ENCODE measurements around the gene APLF.

Gene APLF

DNA sequence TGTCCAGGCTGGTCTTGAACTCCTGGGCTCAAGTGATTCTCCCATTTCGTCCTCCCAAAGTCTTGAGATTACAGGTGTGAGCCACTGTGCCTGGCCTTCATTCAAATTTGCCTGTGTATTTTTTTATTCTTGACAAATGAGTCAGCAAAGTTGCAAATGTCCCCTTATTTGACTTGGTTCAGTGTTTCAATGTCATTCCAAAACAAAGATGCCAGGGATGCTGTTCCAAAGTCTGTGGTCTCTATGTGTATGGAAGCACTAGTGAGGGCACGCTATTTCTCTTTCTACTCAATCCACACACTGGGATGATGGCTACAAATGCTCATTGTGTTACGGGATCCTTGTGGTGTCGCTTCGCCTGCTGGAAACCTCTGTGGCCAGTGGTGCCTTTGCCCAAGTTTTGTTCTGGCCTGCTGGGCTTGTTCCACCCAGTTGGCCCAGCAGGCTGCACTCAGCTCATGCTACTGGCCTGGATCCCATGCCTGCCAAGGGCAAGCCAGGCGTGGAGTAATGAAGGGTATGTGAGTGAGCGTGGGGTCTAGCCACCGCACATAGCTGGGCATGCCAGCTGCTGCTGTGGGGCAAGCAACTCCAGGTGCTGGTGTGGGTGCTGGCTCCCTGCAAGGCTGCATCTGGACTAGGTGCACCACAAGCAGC, 35.9 kb upstream of the APLF start:
- H3K27ac ChIP-seq (ENCODE audit: low read depth, low read length, poor library complexity, severe bottlenecking): no peak overlapping the region
- no peak for TF ChIP-seq EZH2 (IDR thresholded peaks at IDR 0.05; ENCODE audit: borderline replicate concordance, low read length)
- TF ChIP-seq, protein P1, sequence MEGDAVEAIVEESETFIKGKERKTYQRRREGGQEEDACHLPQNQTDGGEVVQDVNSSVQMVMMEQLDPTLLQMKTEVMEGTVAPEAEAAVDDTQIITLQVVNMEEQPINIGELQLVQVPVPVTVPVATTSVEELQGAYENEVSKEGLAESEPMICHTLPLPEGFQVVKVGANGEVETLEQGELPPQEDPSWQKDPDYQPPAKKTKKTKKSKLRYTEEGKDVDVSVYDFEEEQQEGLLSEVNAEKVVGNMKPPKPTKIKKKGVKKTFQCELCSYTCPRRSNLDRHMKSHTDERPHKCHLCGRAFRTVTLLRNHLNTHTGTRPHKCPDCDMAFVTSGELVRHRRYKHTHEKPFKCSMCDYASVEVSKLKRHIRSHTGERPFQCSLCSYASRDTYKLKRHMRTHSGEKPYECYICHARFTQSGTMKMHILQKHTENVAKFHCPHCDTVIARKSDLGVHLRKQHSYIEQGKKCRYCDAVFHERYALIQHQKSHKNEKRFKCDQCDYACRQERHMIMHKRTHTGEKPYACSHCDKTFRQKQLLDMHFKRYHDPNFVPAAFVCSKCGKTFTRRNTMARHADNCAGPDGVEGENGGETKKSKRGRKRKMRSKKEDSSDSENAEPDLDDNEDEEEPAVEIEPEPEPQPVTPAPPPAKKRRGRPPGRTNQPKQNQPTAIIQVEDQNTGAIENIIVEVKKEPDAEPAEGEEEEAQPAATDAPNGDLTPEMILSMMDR (IDR thresholded peaks at IDR 0.05; ENCODE audit: low read length): no peak
- no peak overlapping the region for H3K4me2 ChIP-seq (ENCODE audit: low read length)
- H3K9ac ChIP-seq (ENCODE audit: low read length): no peak overlapping the region
- H3F3A ChIP-seq (ENCODE audit: insufficient read depth, low read length): no peaks in the 10 kb centered on the region
- H3K9me3 ChIP-seq (ENCODE audit: low read length): peaks cover 15% of the 10 kb centered on the region
- H3K27me3 ChIP-seq (ENCODE audit: insufficient read depth, low read length): no peaks in the 10 kb centered on the region
- no peaks in the 10 kb centered on the region for H3K9me2 ChIP-seq (ENCODE audit: low read depth, low read length)
- H2AFZ ChIP-seq (ENCODE audit: low read length): no peak overlapping the region
- peaks cover 32% of the 10 kb centered on the region for H3K4me1 ChIP-seq (ENCODE audit: insufficient read depth, low read length, severe bottlenecking)
- no peaks in the 10 kb centered on the region for H3K79me2 ChIP-seq (ENCODE audit: insufficient read depth, low read length)
- H4K20me1 ChIP-seq (ENCODE audit: insufficient read depth, low read length): no peaks in the 10 kb centered on the region
- H3K36me3 ChIP-seq (ENCODE audit: insufficient read depth, low read length): no peaks in the 10 kb centered on the region
- no peak overlapping the region for H3K4me3 ChIP-seq (ENCODE audit: low read depth, low read length, poor library complexity, severe bottlenecking)

DNA sequence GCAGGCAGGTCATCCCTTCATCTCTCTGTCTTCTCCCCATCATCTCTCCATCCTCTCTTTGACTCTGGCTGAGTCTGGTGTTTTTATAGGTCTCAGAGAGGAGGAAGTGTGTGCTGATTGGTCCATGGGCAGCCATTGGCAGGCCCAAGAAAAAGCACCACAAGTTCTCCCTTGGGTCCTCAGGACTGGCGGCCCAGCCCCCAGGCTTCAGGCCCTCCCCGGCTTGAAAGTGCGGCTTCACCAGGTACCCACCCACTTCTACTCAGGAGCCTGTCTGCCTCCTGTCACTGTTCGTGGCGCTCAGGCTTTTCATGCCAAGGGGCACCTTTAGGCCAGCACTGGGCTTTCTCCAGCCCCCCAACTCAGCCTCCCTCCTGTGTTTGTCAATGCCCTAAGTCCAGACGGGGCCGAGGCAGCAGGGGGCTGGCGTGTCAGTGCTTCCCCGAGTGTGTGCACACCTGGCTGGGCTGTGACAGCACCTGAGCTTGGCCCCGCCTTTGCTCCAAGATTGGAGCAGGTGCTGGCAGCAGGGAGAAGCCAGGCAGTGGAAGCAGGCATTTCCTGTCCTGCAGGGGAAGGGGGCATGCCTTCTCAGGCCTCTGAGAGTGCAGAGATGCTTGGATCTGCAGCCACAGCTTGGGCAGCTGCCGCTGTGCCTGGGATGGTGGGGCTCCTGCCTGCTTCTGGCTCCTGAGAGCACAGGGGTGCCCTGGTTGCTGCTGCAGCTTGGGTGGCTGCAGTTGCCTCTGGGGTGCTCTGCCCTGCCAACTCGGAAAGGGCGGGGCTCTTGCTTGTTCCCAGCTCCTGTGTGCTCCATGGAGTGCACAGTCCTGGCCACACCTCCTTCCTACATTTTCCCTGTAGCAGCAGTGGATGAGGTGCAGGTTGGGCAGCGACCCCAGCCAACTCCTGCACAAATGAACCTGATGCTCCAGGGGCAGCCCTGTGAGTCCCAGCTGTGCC, 34.4 kb upstream of the APLF start:
- TF ChIP-seq EZH2 (IDR thresholded peaks at IDR 0.05; ENCODE audit: borderline replicate concordance, low read length): no peak
- TF ChIP-seq, protein P1 (IDR thresholded peaks at IDR 0.05; ENCODE audit: low read length): no peak
- Histone ChIP-seq H3K9me2 (ENCODE audit: low read depth, low read length) (no peaks in the 10 kb centered on the region), H3K27me3 (ENCODE audit: insufficient read depth, low read length) (no peaks in the 10 kb centered on the region)

DNA sequence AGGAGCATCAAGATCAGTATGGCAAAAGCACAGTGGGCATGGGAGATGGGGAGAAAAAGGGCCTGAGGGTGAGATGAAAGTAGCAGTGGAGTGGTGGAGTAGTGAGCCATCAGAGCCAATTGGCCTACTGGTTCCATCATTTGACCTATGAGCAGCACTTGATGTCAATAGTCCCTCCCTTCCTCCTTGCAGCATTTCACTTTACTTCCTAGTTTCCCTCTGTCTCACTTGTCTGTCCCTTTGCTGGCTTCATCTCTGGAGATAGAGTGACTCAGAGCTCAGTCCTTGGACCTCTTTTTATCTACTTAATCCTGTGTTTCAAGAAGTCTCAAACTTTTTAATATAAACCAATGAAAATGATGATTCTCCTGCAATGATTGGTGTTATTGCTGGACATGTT, 32.4 kb upstream of the APLF start:
- H3K9me3 ChIP-seq (ENCODE audit: low read length): peaks cover 15% of the 10 kb centered on the region
- no peaks in the 10 kb centered on the region for H3K36me3 ChIP-seq (ENCODE audit: insufficient read depth, low read length)
- H3K4me2 ChIP-seq (ENCODE audit: low read length): no peak overlapping the region
- peaks cover 35% of the 10 kb centered on the region for H3K4me1 ChIP-seq (ENCODE audit: insufficient read depth, low read length, severe bottlenecking)
- no peak overlapping the region for H3K4me3 ChIP-seq (ENCODE audit: low read depth, low read length, poor library complexity, severe bottlenecking)
- H4K20me1 ChIP-seq (ENCODE audit: insufficient read depth, low read length): no peaks in the 10 kb centered on the region
- no peaks in the 10 kb centered on the region for H3K27me3 ChIP-seq (ENCODE audit: insufficient read depth, low read length)
- TF ChIP-seq EZH2 (IDR thresholded peaks at IDR 0.05; ENCODE audit: borderline replicate concordance, low read length): no peak
- TF ChIP-seq, protein P1 (IDR thresholded peaks at IDR 0.05; ENCODE audit: low read length): no peak
- no peaks in the 10 kb centered on the region for H3F3A ChIP-seq (ENCODE audit: insufficient read depth, low read length)
- no peak overlapping the region for H2AFZ ChIP-seq (ENCODE audit: low read length)
- no peaks in the 10 kb centered on the region for H3K9me2 ChIP-seq (ENCODE audit: low read depth, low read length)
- no peak overlapping the region for H3K9ac ChIP-seq (ENCODE audit: low read length)
- H3K27ac ChIP-seq (ENCODE audit: low read depth, low read length, poor library complexity, severe bottlenecking): no peak overlapping the region
- no peaks in the 10 kb centered on the region for H3K79me2 ChIP-seq (ENCODE audit: insufficient read depth, low read length)

More for the DNA sequence above, 34.4 kb upstream of the APLF start:
- H3K4me3 ChIP-seq (ENCODE audit: low read depth, low read length, poor library complexity, severe bottlenecking): no peak overlapping the region
- H4K20me1 ChIP-seq (ENCODE audit: insufficient read depth, low read length): no peaks in the 10 kb centered on the region
- no peak overlapping the region for H2AFZ ChIP-seq (ENCODE audit: low read length)
- peaks cover 29% of the 10 kb centered on the region for H3K4me1 ChIP-seq (ENCODE audit: insufficient read depth, low read length, severe bottlenecking)
- H3K9ac ChIP-seq (ENCODE audit: low read length): no peak overlapping the region
- no peaks in the 10 kb centered on the region for H3K79me2 ChIP-seq (ENCODE audit: insufficient read depth, low read length)
- H3K27ac ChIP-seq (ENCODE audit: low read depth, low read length, poor library complexity, severe bottlenecking): no peak overlapping the region
- H3K36me3 ChIP-seq (ENCODE audit: insufficient read depth, low read length): no peaks in the 10 kb centered on the region
- H3K9me3 ChIP-seq (ENCODE audit: low read length): peaks cover 15% of the 10 kb centered on the region
- no peak overlapping the region for H3K4me2 ChIP-seq (ENCODE audit: low read length)
- H3F3A ChIP-seq (ENCODE audit: insufficient read depth, low read length): no peaks in the 10 kb centered on the region
